Measurements from ENCODE around the gene DHDDS.
"Not testable (repeated sequence)": the region's sequence is repeated elsewhere in the genome, so short reads cannot be mapped to it uniquely, and the experiment has no call there.

Gene DHDDS

DNA sequence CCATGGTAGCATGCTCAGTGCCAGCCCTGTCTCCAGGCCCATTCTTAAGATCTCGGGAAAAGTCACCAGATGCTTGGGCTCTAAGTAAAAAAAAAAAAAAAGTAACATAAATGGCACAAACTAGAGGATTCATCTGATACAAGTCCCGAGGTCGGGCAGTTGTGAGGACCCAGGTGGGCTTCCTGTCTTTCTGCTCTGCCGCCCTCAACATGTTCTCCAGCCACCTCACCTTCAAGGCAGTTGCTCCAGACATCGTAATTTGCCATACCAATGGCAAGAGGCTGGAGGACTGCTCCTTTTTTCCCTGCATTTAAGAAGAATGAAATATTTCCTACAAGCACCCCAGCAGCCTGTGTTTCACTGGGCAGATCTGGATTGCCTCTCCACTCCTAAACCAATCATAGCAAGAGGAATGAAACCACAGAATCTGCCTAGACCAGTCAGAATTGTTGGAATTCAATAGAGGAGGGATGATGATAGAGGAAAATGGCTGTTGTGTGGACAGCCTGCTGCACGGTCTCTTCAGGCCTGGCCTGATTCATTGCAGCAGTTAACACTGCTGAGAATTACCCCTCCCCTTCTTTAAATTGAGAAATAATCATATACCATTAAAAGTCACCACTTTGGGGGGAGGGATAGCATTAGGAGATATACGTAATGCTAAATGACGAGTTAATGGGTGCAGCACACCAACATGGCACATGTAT lies 45.5 kb downstream of the DHDDS start:
- FAIRE-seq, result peak; percentile 74

DNA sequence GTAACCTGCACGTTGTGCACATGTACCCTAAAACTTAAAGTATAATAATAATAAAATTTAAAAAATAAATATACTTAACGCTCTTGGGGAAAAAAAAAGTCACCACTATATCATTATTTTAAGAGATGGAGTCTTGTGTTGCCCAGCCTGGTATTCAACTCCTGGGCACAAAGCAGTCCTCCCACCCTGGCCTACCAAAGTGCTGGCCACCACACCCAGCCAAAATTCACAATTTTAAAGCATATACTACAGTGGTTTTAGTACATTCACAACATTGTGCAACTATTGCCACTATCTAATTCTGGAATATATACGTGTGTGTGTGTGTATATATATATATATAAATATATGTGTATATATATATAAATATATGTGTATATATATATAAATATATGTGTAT lies 46.0 kb downstream of the DHDDS start:
- peak; percentile 55 for FAIRE-seq

DNA sequence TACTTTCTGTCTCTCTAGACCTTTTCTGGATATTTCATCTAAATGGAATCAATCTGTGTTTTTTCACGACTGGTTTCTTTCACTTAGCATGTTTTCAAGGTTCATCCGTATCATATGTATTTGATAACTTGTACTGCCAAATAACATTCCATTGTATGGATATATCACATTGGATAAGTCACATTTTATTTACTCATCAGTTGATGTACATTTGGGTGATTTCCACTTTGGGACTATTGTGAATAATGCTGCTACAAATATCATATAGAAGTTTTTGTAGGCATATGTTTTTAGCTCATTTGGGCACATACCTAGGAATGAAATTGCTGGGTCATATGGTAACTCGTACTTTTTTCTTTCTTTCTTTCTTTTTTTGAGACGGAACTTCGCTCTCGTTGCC lies 46.9 kb downstream of the DHDDS start:
- FAIRE-seq, result no peak

DNA sequence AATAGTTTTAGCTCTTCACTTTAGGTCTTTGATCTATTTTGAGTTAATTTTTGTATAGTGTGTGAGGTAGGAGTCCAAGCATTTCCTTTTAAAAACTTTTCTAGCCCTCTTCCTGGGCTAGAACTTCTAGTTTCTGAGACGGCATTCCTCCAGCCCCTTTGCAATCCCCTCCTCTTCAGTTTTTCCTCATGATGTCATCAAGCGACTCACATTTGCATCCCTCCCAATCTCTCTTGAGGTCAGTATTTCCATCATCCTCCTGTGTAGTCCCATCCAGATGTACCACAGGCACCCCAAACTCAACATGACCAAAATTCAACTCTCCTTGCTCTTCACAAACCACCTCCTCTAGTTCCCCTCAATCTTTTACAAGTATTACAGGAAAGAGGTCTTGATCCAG lies 50.8 kb downstream of the DHDDS start:
- FAIRE-seq, result no peak

DNA sequence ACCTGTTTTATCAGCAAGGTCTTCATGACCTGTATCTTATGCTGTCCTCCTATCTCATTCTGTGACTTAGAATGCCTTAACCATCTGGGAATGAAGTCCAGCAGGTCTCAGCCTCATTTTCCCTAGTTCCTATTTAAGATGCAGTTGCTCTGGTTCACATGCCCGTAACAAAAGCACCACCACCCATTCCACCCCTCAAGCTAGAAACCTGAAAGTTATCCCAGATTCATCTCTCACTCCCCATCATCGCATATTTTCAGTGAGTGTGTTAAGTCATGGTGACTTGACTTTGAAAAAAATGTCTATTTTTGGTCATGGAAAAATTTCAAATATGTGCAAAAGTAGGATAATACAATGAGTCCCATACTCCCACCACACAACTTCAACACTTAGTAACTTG lies 51.9 kb downstream of the DHDDS start:
- no peak for FAIRE-seq

DNA sequence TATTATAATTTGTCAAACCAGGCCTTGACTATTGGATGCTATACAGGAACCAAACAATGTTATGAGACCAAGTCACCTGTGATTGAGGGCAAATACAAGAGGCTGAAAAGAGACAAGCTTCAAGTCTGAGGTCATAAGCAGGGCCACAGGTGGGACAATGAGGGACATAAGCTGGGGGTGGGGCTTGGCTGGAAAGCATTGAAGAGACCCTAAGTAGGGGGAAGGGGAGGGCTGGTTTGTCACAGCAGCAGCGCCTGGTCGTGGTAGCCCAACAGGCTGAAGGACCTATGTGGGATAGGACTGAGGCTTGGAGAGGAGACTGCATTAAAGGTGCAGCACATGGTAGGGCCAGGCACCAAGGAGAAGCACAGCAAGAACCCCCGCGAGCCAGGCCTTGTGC lies 58.0 kb downstream of the DHDDS start:
- no peak for FAIRE-seq

DNA sequence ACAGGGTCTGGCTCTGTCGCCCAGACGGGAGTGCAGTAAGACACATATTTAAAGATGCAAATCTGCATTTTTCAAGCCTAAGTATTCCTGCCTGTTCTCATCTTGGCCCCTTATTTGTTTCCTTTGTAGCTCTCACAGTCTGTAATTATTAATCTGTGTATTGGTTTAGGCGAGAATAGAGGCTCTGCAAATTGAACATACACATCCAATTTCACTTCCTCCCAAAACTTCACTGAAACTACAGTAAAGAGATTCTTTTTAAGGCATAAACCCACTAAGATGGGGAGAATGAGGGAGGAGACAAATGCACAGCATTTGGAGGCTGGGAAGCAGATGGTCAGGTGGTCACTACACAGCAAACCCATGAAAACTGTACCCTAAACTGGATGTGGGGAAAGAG lies 61.1 kb downstream of the DHDDS start:
- no peak for FAIRE-seq

DNA sequence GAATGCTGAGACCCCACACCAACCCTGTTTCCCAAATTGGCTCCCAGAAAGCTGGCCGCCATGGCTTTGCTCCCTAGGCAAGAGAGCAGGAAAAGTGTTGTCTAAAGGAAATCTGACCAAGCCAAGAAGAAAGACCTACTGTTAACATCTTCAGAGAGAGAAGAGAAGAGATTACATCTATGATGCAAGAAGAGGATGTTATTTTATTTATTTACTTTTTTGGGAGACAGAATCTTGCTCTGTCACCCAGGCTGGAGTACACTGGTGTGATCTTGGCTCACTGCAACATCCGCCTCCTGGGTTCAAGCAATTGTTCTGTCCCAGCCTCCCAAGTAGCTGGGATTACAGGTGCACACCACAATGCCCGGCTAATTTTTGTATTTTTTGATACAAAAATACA lies 61.8 kb downstream of the DHDDS start:
- FAIRE-seq, result no peak

DNA sequence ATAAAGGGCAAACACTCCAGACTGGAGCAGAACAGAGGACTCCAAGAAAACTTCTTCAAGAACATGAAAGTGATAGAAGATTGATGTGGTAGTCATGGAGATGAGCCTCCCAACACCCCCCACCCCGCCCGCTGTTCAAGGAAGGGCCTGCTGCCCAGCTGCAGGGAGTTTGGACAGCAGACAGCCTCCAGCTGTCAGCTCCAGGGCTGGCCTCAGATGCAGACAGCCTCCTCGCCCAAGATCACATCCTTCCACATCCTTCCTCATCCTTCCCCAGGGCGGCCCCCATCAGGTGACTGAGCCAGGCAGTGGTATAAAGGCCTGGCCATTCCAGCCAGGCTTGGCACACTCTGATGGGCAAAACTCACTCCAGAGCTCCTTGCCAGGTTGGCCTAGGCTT lies 64.7 kb downstream of the DHDDS start:
- no peak for FAIRE-seq

DNA sequence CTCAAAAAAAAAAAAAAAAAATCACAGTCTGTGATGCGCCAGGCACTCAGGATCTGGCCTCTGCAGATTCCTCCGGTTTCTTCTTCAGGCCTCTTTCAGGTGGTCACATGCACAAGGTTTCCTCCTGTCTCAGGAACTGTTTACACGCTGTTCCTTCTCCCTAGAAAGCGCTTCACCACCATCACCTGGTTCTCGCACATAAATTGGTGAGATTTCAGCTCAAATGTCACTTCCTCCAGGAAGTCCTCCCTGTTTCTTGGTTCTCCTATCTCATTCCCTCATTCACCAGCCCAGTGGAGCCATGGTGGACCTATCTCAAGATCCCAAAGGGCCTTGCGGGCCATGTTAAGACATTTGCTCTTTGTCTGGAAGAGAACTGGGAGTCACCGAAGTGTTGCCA lies 66.8 kb downstream of the DHDDS start:
- no peak for FAIRE-seq

DNA sequence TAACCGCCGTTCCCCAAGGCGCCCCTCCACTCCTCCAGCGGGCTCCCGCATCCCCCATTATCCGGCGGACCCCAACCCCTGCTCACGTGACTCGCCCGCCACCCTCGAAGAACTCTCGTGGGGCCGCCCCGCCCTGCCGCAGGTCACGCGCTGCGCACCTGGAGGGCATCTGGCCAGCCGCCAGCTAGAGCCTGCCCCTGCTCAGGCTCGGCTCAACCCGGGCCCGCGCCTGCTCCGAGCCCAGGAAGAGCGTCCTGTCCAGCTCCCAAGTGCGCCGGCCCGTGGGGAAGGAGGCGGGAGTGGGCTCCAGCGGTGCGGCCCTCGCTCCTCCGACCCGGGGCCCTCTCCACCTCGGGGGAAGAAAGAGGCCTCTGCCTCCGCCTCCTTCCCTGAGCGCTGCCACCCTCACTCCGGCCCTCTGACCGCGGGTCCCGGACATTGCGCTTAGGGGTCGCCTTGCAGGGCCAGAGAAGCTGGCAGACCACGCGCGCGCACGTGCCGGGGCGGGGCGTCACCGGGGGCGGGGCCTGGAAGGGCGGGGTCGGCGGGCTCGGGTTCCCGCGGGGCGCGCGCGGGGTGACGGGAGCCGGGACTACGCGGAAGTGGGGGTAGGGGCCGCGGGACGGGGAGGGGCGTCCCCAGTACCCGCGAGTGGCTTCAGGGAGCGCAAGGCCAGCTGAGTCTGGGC lies 68.5 kb downstream of the DHDDS start:
- FAIRE-seq, result no peak

DNA sequence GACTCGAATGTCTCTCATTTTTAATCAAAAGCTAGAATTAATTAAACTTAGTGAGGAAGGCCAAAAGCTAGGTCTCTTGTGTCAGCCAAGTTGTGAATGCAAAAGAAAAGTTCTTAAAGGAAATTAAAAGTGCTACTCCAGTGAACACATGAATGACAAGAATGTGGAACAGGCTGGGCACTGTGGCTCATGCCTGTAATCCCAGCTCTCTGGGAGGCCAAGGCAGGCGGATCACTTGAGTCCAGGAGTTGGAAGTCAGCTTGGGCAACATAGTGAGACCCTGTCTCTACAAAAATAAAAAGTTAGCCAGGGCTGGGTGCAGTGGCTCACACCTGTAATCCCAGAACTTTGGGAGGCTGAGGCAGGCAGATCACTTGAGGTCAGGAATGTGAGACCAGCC lies 78.6 kb downstream of the DHDDS start:
- FAIRE-seq, result not testable (repeated sequence)

DNA sequence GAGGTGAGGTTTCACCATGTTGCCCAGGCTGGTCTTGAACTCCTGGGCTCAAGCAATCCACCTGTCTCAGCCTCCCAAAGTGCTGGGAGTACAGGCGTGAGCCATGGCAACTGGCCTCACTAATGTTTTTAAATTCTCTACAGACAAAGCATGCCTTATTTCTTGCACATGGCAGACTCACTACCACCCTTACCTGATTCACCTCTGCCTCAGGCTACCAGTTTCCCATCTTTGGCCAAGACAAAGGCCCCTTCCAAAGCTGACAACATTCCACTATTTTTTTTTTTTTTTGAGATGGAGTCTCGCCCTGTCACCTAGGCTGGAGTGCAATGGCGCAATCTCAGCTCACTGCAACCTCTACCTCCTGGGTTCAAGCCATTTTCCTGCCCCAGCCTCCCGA lies 83.7 kb downstream of the DHDDS start:
- FAIRE-seq, result not testable (repeated sequence)

DNA sequence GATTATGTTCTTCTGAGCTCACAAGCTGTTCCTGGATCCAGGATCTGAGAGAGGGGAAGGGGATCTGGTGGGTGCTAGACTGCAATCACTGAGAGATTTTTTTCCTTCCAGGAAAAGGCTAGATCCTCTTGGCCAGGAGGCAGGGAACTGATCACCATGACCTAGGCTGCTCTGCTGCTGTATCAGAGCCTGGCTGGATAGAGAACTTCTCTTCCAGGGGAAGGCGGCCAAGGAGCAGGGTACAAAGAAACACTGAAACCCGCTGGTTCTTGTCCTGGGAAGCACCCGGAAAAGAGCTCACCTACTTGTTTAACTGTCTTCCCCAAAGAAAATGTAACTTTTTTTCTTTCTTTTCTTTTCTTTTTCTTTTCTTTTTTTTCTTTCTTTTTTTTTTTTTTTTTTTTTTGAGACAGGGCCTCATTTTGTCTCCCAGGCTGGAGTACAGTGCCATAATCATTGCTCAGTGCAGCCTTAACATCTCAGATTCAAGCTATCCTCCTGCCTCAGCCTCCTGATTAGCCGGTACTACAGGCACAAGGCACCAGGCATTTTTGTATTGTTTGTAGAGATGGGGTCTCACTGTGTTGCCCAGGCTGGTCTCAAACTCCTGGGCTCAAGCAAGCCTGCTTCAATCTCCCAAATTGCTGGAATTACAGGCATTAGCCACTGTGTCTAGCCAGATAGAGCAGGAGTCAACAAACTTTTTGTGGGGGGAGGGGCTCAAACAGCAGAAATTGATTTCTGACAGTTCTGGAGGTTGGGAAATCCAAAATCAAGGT lies 85.1 kb downstream of the DHDDS start:
- FAIRE-seq, result no peak

DNA sequence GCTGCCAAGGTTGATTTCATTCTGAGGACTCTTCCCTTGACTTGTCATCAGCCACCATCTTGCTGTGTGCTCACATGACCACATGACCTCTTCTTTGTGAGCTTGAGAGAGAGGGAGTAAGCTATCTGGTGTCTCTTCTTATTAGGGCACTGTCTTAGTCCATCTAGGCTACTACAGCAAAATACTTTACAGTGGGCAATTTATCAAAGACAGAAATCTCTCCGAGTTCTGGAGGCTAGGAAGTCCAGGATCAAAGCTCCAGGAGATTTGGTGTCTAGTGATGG lies 85.6 kb downstream of the DHDDS start:
- FAIRE-seq, result no peak

DNA sequence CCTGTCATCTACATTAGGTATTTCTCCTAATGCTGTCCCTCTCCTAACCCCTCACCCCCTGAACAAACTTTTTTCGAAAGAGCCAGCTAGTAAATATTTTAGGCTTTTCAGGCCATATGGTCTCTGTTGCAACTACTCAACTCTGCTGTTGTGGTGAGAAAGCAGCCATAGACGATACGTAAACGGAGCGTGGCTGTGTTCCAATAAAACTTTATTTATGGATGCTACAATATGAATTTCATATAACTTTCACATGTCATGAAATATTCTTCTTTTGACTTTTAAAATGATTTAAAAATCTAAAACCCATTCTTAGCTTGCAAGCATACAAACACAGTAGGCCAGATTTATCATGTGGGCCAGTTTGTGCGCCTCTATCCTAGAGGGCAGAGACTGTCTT lies 86.2 kb downstream of the DHDDS start:
- FAIRE-seq, result no peak

DNA sequence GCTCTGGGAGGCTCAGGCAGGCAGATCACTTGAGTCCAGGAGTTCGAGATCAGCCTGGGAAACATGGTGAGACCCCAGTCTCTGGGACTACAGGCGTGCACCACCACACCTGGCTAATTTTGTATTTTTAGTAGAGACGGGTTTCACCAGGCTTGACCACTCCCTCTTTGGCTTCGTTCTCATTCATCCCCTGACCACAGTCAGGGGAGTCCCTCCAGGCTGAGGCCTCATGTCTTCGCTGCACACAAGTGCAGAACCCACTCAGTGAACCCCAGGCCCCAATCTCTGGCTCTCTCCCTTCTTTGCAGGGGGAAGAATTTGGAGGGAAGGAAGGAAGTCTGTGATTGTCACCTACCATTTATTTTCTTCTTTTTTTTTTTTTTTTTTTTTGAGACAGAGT lies 88.2 kb downstream of the DHDDS start:
- no peak for FAIRE-seq
